GM18517 (cell line): ENCODE measurements around the gene TAF10.

Experiments used
- ATAC-seq: cut with Tn5 transposase; IDR thresholded peaks from one replicate; pipeline ENCODE4 v1.9.1; 2021; ENCODE audit warnings: mild to moderate bottlenecking, moderate library complexity; ENCODE audit not compliant: unreplicated experiment

TAF10 gene

GRCh38 chr11:6586434-6587359 is 25.3 kb downstream of the TAF10 start:
- ATAC-seq = no peak

DNA sequence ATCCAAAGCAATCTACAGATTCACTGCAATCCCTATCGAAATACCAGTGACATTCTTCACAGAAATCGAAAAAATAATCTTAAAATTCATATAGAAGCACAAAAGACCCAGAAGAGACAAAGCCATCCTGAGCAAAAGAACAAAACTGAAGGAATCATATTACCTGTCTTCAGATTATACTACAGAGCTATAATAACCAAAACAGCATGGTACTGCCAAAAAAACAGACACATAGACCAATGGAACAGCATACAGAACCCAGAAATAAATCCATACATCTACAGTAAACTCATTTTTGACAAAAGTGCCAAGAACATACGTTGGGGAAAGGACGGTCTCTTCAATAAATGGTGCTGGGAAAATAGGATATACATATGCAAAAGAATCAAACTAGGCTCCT is 27.5 kb downstream of the TAF10 start:
- ATAC-seq = no peak

- no peak for ATAC-seq
Measured at GRCh38 chr11:6583584-6583983, 28.4 kb downstream of the TAF10 start.

GRCh38 chr11:6579681-6580080 is 32.3 kb downstream of the TAF10 start:
- ATAC-seq = no peak

DNA sequence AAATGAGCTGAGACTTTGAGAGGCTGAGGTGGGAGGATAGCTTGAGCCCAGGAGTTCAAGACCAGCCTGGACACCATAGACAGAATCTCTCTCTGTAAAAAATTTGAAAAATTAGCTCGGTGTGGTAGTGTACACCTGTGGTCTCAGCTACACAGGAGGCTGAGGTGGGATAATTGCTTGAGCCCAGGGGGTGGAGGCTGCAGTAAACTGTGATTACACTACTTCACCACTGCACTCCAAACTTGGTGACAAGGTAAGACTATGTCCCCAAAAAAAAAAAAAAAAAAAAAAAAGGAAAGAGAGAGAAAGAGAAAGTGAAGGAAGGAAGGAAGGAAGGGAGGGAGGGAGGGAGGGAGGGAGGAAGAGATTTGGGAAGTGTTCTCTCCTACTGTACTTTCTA is 33.9 kb downstream of the TAF10 start:
- ATAC-seq = no peak

GRCh38 chr11:6576471-6577373 is 35.3 kb downstream of the TAF10 start:
- no peak for ATAC-seq

DNA sequence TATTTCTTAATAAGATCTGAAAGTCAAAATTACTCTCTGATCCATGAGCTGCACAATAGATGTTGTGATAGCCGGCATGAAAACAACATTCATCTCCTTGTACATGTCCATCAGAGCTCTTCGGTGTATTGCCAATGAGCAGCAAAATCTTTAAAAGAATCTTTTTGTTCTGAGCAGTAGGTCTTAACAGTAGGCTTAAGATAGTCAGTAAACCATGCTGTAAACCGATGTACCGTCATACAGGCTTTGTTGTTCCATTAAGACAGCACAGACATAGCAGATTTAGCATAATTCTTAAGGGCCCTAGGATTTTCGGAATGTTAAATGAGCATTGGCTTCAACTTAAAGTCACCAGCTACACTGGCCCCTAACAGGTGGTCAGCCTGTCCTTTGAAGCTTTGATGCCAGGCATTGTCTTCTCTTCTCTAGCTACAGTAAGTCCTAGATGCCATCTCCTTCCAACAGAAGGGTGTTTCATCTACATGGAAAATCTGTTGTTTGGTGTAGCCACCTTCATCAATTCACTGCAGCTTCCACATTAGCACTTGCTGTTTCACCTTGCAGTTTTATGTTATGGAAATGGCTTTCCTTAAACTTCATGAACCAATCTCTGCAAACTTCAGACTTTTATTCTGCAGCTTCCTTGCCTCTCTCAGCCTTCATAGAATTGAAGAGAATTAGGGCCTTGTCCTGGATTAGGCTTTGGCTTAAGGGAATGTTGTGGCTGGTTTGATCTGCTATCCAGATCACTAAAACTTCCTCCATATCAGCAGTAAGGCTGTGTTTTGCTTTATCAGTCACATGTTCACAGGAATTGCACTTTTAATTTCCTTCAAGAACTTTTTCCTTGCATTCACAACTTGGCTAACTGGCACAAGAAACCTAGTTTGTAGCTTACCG is 37.0 kb downstream of the TAF10 start:
- ATAC-seq = no peak

GRCh38 chr11:6572215-6572614 is 39.8 kb downstream of the TAF10 start:
- ATAC-seq = no peak

DNA sequence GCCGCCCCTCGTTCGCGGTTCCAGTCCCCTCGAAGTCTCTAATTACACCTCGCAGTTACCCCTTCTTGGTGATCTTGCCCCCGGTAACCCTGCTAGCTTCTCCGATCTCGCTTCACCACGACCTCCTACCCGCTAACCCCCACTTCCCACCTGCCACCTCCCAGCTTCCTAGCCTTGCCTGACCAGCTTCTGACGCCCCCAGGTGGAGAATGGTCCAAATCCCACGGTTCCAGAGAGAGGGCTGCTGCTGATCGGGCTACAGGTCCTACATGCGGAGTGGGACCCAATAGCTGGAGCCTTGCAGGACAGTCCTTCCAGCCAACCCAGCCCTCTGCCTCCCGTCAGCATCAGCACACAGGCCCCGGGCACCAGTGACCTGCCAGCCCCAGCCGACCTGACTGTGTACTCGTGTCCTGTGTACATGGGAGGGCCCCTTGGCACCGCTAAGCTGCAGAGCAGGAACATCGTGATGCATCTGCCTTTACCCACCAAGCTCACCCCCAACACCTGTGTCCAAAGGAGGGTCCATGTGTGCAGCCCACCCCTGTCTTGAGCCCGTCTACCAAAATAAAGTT is 40.5 kb downstream of the TAF10 start:
- ATAC-seq = no peak

GRCh38 chr11:6570691-6571427 is 41.2 kb downstream of the TAF10 start:
- no peak for ATAC-seq

DNA sequence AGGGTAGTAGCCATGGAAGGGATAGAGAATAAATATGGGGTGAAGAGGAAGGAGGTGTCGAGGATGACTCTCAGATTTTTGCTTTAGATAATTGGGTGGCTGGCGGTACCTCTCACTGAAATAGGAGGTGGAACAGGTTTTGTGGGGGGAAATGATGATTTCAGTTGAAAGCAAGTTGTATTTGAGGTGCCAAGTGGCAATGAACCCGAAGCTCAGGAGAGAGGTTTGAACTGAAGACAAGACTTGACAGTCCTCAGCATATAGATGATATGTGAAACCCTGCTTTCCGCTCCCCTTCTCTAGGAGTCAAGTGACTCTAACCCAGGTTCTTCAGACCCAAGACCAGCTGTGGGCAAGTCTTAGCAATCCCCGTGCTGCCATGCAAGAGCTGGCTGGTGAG is 42.3 kb downstream of the TAF10 start:
- no peak for ATAC-seq

GRCh38 chr11:6568191-6568918 is 43.7 kb downstream of the TAF10 start:
- no peak for ATAC-seq

DNA sequence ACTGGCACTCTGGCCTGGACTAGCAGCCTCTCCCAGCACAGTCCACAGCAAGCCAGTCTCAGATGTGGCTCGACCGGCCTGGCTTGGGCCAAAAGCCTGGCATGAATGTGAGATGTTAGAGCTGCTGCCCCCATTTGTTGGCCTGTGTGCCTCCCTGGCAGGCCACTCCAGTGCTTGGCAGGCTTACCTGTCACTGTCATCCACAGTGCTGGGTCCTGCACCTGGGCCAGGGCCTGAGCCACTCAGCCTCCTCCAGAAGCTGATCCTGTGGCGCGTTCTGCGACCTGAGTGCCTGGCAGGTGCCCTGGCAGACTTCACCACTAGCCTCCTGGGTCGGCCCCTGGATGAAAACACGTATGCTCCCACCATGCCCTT is 44.7 kb downstream of the TAF10 start:
- ATAC-seq = no peak

GRCh38 chr11:6566704-6567370 is 45.2 kb downstream of the TAF10 start:
- ATAC-seq = no peak

- ATAC-seq = no peak
Measured at GRCh38 chr11:6565988-6566703, 45.9 kb downstream of the TAF10 start.

GRCh38 chr11:6565325-6565724 is 46.7 kb downstream of the TAF10 start:
- no peak for ATAC-seq

- no peak for ATAC-seq
Measured at GRCh38 chr11:6563667-6564066, 48.3 kb downstream of the TAF10 start.

GRCh38 chr11:6563121-6563619 is 48.8 kb downstream of the TAF10 start:
- no peak for ATAC-seq
